ENCODE measurements around the gene NRDE2.

The NRDE2 gene, protein sequence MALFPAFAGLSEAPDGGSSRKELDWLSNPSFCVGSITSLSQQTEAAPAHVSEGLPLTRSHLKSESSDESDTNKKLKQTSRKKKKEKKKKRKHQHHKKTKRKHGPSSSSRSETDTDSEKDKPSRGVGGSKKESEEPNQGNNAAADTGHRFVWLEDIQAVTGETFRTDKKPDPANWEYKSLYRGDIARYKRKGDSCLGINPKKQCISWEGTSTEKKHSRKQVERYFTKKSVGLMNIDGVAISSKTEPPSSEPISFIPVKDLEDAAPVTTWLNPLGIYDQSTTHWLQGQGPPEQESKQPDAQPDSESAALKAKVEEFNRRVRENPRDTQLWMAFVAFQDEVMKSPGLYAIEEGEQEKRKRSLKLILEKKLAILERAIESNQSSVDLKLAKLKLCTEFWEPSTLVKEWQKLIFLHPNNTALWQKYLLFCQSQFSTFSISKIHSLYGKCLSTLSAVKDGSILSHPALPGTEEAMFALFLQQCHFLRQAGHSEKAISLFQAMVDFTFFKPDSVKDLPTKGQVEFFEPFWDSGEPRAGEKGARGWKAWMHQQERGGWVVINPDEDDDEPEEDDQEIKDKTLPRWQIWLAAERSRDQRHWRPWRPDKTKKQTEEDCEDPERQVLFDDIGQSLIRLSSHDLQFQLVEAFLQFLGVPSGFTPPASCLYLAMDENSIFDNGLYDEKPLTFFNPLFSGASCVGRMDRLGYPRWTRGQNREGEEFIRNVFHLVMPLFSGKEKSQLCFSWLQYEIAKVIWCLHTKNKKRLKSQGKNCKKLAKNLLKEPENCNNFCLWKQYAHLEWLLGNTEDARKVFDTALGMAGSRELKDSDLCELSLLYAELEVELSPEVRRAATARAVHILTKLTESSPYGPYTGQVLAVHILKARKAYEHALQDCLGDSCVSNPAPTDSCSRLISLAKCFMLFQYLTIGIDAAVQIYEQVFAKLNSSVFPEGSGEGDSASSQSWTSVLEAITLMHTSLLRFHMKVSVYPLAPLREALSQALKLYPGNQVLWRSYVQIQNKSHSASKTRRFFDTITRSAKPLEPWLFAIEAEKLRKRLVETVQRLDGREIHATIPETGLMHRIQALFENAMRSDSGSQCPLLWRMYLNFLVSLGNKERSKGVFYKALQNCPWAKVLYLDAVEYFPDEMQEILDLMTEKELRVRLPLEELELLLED
- long read RNA-seq, full-length matches to known transcripts = 19 of 54 reads
- long read RNA-seq, partial matches to known transcripts = 23 of 54 reads
- long read RNA-seq, other reads (novel, unspliced or antisense) = 12 of 54 reads

GRCh38 chr14:90331497-90332270, at the start of gene NRDE2:
Gene NRDE2, minus strand, starts transcription at chr14:90331941. Its CDS starts 37 bp downstream, at chr14:90331904.
- no peaks in the 10 kb centered on the region for H3K27me3 ChIP-seq (ENCODE audit: insufficient read depth, poor library complexity, severe bottlenecking)
- H3K27ac ChIP-seq (replicated peaks) = peak within 1 kb of the TSS; percentile 83
- peak; percentile 93 to 99 for DNase-seq (ENCODE audit: low read depth in 1 of 2, low spot score in 1 of 2)
- TF ChIP-seq POLR2AphosphoS5 (IDR thresholded peaks at IDR 0.05; ENCODE audit: low read depth) = peak; percentile 39; the same call in 1 of the 2 replicates
- no peak for TF ChIP-seq GABPA (IDR thresholded peaks at IDR 0.05; ENCODE audit: low read depth)
- peak; percentile 47 for TF ChIP-seq REST (IDR thresholded peaks at IDR 0.05; ENCODE audit: insufficient replicate concordance, low read depth)
- TF ChIP-seq, protein P1, sequence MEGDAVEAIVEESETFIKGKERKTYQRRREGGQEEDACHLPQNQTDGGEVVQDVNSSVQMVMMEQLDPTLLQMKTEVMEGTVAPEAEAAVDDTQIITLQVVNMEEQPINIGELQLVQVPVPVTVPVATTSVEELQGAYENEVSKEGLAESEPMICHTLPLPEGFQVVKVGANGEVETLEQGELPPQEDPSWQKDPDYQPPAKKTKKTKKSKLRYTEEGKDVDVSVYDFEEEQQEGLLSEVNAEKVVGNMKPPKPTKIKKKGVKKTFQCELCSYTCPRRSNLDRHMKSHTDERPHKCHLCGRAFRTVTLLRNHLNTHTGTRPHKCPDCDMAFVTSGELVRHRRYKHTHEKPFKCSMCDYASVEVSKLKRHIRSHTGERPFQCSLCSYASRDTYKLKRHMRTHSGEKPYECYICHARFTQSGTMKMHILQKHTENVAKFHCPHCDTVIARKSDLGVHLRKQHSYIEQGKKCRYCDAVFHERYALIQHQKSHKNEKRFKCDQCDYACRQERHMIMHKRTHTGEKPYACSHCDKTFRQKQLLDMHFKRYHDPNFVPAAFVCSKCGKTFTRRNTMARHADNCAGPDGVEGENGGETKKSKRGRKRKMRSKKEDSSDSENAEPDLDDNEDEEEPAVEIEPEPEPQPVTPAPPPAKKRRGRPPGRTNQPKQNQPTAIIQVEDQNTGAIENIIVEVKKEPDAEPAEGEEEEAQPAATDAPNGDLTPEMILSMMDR (IDR thresholded peaks at IDR 0.05; ENCODE audit: insufficient read depth, low read length) = no peak
- TF ChIP-seq SPI1 (IDR thresholded peaks at IDR 0.05; ENCODE audit: borderline replicate concordance, low read depth) = peak; percentile 25; the same call in 1 of the 2 replicates
- peak within 1 kb of the TSS; percentile 75 for H3K4me3 ChIP-seq (replicated peaks; ENCODE audit: insufficient read depth, low read length)

GRCh38 chr14:90381011-90381786, 49.5 kb upstream of the NRDE2 start:
- Histone ChIP-seq H3K27me3 (ENCODE audit: insufficient read depth, poor library complexity, severe bottlenecking) (no peaks in the 10 kb centered on the region), H3K27ac (replicated peaks) (no peak overlapping the region), H3K4me3 (replicated peaks; ENCODE audit: insufficient read depth, low read length) (no peak overlapping the region)
- TF ChIP-seq POLR2AphosphoS5 (IDR thresholded peaks at IDR 0.05; ENCODE audit: low read depth) = no peak
- TF ChIP-seq, protein P1 (IDR thresholded peaks at IDR 0.05; ENCODE audit: insufficient read depth, low read length) = no peak
- TF ChIP-seq SPI1 (IDR thresholded peaks at IDR 0.05; ENCODE audit: borderline replicate concordance, low read depth) = no peak
- TF ChIP-seq GABPA (IDR thresholded peaks at IDR 0.05; ENCODE audit: low read depth) = no peak
- no peak for TF ChIP-seq REST (IDR thresholded peaks at IDR 0.05; ENCODE audit: insufficient replicate concordance, low read depth)
- DNase-seq (ENCODE audit: low read depth in 1 of 2, low spot score in 1 of 2) = no peak

All from HL-60 (cell line).